ENCODE data around the gene TIMP2. TPM values are rescaled to one million over a fixed set of nuclear protein-coding genes. Genes with fewer than 3 reads are reported as not detected.

Gene TIMP2
- total RNA-seq, 1 experiment from 2014 or later, result 147 TPM

DNA sequence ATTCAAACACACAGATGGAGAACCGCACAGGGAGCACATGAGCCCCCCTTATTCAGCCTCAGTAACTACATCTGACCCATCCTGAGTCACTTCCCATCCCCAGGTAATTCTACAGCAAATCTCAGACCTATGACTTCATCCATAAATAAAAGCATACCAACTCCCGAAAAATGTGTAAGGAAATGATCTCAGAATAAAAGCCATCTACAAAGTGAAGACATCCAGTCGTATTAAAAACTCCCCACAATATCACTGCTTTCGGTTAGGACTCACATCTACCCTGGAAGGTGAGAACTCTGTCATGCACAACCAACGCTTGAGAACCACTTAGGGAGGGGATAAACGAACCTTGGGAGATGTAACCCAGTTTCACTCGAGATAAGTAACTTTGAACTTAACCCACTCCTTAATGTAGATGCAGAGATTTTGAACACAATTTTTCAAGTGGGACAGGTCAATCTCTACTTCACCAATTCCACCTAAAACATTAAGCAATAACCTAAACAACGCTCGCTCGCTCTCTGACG, 85.9 kb downstream of the TIMP2 start:
- DNase-seq (ENCODE audit: low read depth), result no peak

DNA sequence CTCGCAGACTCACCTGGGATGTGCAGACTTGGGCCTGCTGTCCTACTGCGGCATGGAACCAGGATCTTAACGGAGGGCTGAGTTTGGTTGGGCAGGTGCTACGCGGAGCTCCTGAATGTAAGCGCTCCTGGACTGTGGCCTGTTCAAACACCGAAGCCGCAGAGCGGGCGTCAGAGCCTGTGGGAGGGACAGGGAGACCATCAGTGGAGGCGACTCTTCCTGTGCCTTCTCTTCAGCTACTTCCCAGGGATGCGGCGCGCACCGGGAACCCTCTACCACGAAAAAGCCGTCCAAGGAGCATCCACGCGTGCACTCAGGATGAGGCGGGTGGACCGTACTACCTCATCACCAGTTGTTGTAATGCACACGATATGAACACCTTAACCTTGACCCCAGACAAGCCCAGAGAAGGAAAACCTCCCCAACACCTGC, 86.6 kb downstream of the TIMP2 start:
- no peak for DNase-seq (ENCODE audit: low read depth)

- no peak for DNase-seq (ENCODE audit: low read depth)
Measured at GRCh38 chr17:78836420-78837021, 88.7 kb downstream of the TIMP2 start.

DNA sequence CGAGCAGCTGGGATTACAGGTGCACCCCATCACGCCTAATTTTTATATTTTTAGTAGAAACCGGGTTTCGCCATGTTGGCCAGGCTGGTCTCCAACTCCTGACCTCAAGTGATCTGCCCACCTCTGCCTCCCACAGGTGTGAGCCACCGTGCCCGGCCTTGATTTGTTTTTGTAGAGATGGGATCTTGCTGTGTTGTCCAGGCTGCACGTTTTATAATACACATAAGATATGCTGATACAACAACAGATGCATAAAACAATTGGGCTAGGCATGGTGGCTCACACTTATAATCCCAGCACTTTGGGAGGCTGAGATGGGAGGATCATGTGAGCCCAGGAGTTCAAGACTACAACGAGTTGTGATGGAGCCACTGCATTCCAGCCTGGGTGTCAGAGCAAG, 90.6 kb downstream of the TIMP2 start:
- no peak for DNase-seq (ENCODE audit: low read depth)

DNA sequence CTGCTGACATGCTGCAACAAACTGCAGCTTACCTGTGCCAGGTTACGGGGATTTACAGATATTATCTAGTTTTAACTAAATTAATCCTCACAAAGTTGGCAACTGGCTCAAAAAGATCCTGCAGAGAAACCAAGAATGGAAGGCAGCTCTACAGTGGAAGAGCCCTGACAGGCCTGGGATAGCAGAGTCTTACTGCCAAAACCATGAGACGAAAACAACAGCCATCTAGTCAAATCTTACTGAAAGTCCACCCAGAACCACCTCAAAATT, 92.7 kb downstream of the TIMP2 start:
- DNase-seq (ENCODE audit: low read depth), result no peak

- DNase-seq (ENCODE audit: low read depth), result no peak
Measured at GRCh38 chr17:78831688-78832540, 93.3 kb downstream of the TIMP2 start.

GRCh38 chr17:78829477-78829876, 95.7 kb downstream of the TIMP2 start:
- no peak for DNase-seq (ENCODE audit: low read depth)

- DNase-seq (ENCODE audit: low read depth), result peak; percentile 44
Measured at GRCh38 chr17:78828470-78829185, 96.6 kb downstream of the TIMP2 start.

- DNase-seq (ENCODE audit: low read depth), result no peak
Measured at GRCh38 chr17:78826836-78827509, 98.2 kb downstream of the TIMP2 start.

DNA sequence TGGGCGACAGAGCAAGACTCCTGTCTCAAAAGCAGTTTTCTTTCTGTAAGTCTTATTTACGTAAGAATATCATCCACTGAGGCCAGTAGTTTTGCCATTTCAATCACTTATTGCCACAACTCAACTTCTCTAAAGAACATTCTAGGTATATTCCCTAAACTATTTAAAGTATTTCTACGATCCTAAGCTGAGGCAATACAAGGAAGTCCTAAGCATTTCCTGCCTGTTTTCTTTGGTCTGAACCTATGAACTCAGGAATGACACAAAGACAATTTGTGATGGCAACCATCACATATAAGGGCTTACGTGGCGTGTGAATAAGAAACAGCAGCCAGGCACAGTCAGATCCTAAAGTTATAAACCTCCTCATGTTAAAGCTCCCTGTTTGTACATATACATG, 98.8 kb downstream of the TIMP2 start:
- no peak for DNase-seq (ENCODE audit: low read depth)

DNA sequence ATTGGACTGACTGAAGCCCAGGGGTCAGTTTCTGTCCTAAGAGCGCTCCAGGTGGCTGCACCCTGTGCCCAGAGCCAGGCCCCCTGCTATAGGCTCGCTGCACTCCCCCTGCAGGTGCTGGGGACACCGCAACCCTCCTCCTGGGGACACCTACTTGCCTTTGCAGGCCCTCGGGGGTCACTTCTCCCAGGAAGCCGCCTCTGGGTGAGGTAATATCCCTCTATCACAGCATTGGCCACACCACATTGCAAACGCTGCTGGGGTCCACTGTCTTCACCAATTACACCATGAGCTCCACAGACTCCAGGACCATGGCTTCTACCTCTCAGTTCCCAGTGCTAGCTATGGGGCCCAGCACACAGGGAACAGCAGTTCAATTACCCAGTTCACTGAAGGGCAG, 99.5 kb downstream of the TIMP2 start:
- DNase-seq (ENCODE audit: low read depth), result no peak

GRCh38 chr17:78824240-78824639, 100.9 kb downstream of the TIMP2 start:
- DNase-seq (ENCODE audit: low read depth), result no peak

DNA sequence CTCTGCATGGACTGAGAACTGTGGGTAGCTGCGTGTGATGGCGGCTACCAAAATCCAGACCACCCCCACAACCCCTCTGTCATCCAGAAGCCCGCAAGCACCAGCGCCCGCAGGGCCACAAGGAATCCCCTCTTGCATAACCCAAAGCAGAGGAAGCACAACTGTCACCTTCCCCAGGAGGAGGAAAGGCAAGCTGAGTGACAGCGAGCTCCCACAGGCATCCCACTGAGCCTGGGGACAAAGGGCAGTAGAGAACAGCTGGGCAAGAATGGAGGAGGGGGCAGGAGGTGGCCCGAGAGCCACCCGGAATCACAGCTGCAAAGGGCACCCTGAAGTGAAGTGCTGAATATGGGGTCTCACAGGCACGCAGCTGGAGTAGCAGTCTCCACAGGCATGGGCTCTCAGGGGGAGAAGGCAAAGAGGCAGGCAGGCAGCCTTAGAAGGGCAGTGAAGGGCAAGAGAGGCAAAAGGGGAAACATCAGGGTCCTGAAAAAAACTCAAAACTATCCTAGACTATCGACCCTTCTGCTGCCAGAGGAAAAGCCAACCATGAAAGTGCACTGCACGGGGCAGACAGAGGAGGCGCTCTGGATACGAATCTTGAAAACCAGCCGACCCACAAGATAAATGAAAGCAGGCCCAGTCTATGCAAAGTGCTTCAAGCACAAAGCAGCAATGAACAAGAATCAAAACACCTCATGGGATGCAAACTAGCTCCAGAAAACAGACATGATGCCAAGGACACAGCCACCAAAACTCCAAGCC, 101.7 kb downstream of the TIMP2 start:
- no peak for DNase-seq (ENCODE audit: low read depth)

DNA sequence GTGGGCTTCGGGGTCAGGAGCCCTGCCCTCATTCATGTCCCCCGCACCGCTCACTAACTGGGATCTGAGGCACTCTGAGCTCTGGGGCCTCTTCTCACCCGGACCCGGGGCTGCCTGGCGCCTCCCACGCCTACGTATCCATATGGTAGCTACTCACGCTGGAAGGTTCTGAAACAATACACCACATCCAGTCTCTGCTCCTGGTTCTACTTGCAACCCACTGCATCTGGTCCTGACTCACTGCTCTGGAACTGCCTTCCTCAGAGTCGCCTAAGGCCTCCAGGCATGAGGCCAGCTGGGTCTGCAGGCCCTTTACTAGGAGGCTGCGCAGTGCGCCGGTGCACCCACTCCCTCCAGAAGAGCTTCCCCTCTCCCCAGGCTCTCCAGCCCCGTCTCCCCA, 102.6 kb downstream of the TIMP2 start:
- peak; percentile 97 for DNase-seq (ENCODE audit: low read depth)

- DNase-seq (ENCODE audit: low read depth), result no peak
Measured at GRCh38 chr17:78821961-78822360, 103.2 kb downstream of the TIMP2 start.

DNA sequence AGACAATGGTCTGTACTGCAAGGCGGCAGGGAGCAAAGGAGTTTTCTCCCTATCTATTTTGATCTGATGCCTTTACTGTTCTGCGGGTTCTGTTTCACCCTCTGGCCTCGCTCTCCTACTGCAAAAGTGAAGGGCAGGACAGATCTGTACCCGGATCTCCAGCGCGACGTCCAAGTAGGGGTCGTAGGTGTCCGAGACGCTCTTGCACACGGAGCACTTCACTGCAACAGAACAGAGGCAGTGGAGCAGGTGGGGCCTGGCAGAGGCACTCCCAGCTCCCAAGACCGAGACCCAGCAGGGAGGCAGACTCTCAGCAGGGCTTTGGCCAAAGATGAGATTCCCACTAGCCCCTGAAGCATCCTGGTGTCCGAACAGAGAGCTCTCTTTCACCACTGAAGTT, 104.3 kb downstream of the TIMP2 start:
- no peak for DNase-seq (ENCODE audit: low read depth)

- DNase-seq (ENCODE audit: low read depth), result no peak
Measured at GRCh38 chr17:78819806-78820792, 105.1 kb downstream of the TIMP2 start.

- DNase-seq (ENCODE audit: low read depth), result no peak
Measured at GRCh38 chr17:78819402-78819801, 105.8 kb downstream of the TIMP2 start.

DNA sequence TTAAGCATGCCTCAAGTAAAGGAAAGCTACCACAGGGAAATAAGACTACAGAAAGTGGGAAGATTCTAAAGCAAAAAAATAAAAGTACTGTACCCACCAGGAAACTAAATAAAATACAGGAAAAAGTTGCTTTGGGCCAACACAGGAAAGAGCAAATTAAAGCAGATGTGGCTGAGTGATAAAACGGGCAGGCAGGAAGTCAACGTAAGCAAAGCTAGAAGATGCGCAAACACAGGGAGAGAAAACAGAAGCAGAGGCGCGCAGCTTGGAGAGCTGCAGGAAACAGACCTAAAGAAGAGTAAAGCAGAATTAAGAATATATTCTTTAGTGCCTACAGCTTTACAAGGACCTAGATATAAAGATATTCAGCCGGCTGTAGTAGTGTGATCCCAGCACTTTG, 106.3 kb downstream of the TIMP2 start:
- no peak for DNase-seq (ENCODE audit: low read depth)

- DNase-seq (ENCODE audit: low read depth), result no peak
Measured at GRCh38 chr17:78818152-78818846, 106.9 kb downstream of the TIMP2 start.

All from RPMI7951 (cell line).